Nephron (organoid): ENCODE results near the gene LGALS3BP.

Source experiments
- H3K27ac Mint-ChIP-seq, 3 experiments: 2 replicates each; pipeline ENCODE4 v1.8.0; 2020; ENCODE audit warnings: mixed read lengths in 3 of 3, mild to moderate bottlenecking in 2 of 3, moderate library complexity in 1 of 3
- H3K27me3 Mint-ChIP-seq: 2 replicates; pipeline ENCODE4 v1.8.0; 2021; ENCODE audit warnings: low read depth, mild to moderate bottlenecking, moderate library complexity, mixed read lengths
- H3K36me3 Mint-ChIP-seq: 2 replicates; pipeline ENCODE4 v1.8.0; 2020; ENCODE audit warnings: low read depth, mixed read lengths
- H3K4me1 Mint-ChIP-seq: 2 replicates; pipeline ENCODE4 v1.8.0; 2020; ENCODE audit warnings: mixed read lengths
- H3K4me3 Mint-ChIP-seq, 3 experiments: 2 replicates each; pipeline ENCODE4 v1.8.0; 2020; ENCODE audit warnings: mild to moderate bottlenecking in 3 of 3, mixed read lengths in 3 of 3, moderate library complexity in 2 of 3
- H3K9me3 Mint-ChIP-seq: 2 replicates; pipeline ENCODE4 v1.8.0; 2020; ENCODE audit warnings: mixed read lengths
- CTCF ChIP-seq, 3 experiments: fragments of 200-600 bp; sonication (generic); IDR thresholded peaks; one replicate each; pipeline ENCODE4 v1.5.0; 2021; ENCODE audit warnings: antibody characterized with exemption in 3 of 3; ENCODE audit not compliant: unreplicated experiment in 3 of 3

The LGALS3BP gene

GRCh38 chr17:78935419-78936323, 44.1 kb downstream of the LGALS3BP start:
- peaks cover 9% of the 10 kb centered on the region for H3K27me3 Mint-ChIP-seq
- no peaks in the 10 kb centered on the region for H3K9me3 Mint-ChIP-seq
- peaks cover 54% of the 10 kb centered on the region for H3K4me1 Mint-ChIP-seq
- peak overlapping the region; percentile 76 to 97 (median 85) for H3K27ac Mint-ChIP-seq
- peak overlapping the region; percentile 29 to 69 (median 55) for H3K4me3 Mint-ChIP-seq
- no peak for TF ChIP-seq CTCF (IDR thresholded peaks at IDR 0.05; ENCODE audit: unreplicated experiment in 3 of 3)
- no peaks in the 10 kb centered on the region for H3K36me3 Mint-ChIP-seq

- no peak for TF ChIP-seq CTCF (IDR thresholded peaks at IDR 0.05; ENCODE audit: unreplicated experiment in 3 of 3)
- peaks cover 47% of the 10 kb centered on the region for H3K4me1 Mint-ChIP-seq
- no peaks in the 10 kb centered on the region for H3K36me3 Mint-ChIP-seq
- no peaks in the 10 kb centered on the region for H3K9me3 Mint-ChIP-seq
- H3K4me3 Mint-ChIP-seq, result peak overlapping the region; percentile 0 to 26 (median 0)
- H3K27me3 Mint-ChIP-seq, result peaks cover 9% of the 10 kb centered on the region
- peak overlapping the region; percentile 76 to 97 (median 85) for H3K27ac Mint-ChIP-seq
Observed at GRCh38 chr17:78934681-78935418, 44.9 kb downstream of the LGALS3BP start.

GRCh38 chr17:78933959-78934568, 45.7 kb downstream of the LGALS3BP start:
- Mint-ChIP-seq H3K27me3 (peaks cover 9% of the 10 kb centered on the region), H3K4me3 (peak overlapping the region; percentile 0 to 26 (median 17)), H3K4me1 (peaks cover 41% of the 10 kb centered on the region), H3K36me3 (no peaks in the 10 kb centered on the region), H3K27ac (peak overlapping the region; percentile 76 to 97 (median 85)), H3K9me3 (no peaks in the 10 kb centered on the region)
- no peak for TF ChIP-seq CTCF (IDR thresholded peaks at IDR 0.05; ENCODE audit: unreplicated experiment in 3 of 3)

DNA sequence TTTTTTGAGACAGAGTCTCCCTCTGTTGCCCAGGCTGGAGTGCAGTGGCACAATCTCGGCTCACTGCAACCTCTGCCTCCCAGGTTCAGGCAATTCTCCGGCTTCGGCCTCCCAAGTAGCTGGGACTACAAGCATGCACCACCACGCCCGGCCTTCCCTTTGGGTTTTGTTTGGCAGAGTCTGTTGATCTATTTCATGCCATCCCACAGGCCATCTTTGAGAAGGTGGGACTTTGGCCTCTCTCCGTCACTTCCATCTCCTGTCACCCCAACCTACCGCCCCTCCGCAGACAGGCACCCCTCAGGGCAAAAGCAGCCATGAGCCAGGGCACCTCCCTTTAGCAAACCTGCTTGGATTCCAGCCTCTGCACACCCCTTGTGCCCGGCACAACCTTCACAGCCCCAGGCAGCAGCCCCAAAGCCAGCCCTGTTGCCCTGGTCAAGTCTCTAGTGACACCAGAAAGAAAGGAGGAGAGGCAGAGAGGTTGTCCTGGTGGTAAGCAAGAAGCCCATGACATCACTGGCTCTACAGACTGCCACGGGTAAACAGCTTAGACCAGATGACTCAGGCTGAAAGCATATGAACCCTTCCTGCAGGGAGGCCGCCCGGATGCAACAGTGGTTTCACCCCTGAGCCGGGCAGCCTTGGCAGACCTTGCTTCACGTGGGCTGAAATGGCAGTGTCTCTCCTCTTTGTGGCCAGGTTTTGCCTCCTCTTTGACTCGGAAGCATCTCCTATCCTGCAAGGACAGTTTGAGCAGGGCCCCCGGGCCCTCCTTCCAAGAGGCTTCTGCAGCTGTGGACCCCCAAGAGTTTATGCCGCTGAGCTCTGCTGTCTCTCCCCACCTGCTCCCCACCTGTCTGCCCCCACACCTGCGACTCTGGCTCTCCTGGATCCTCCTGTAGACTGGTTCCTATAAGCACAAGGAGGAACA, 46.4 kb downstream of the LGALS3BP start:
- no peak for TF ChIP-seq CTCF (IDR thresholded peaks at IDR 0.05; ENCODE audit: unreplicated experiment in 3 of 3)
- Mint-ChIP-seq H3K27me3 (peaks cover 12% of the 10 kb centered on the region), H3K4me1 (peaks cover 40% of the 10 kb centered on the region), H3K9me3 (no peaks in the 10 kb centered on the region), H3K27ac (peak overlapping the region; percentile 76 to 97 (median 85)), H3K36me3 (no peaks in the 10 kb centered on the region), H3K4me3 (peak overlapping the region in 1 of 3 experiments; percentile 17)
